ENCODE results near the gene ADAMTS17.

The ADAMTS17 gene

DNA sequence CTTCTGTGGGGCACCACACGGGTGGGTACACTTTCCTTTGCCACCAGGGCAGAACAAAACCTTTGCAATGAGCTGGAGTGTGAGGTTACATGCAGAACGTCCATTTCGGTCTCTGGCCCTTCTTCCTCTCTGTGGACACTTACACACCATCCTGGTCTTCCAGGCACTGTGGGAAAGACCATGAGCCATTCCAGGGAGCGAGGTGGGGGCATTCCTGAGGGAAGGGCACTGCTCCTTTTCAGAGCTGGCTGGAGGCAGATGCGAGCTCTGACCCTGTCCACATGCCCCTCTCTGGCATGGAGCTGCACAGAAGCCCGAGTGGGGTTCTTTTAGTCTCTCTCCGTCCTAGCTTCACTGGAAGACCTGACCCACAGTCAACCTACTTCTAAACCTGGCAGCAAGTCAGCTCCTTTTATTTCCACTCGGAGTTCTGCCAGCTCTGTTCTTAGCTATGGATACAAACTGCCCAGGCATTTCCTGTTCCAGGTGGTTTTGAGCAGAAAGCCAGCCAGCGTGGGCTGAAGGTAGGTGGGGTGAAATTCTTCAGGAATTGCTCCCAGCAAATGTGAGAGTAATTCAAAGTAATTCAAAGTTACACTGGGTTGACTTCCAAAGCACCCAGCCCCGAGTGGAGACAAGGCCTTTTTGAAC is 281.4 kb downstream of the ADAMTS17 start:
- no peak for DNase-seq

DNA sequence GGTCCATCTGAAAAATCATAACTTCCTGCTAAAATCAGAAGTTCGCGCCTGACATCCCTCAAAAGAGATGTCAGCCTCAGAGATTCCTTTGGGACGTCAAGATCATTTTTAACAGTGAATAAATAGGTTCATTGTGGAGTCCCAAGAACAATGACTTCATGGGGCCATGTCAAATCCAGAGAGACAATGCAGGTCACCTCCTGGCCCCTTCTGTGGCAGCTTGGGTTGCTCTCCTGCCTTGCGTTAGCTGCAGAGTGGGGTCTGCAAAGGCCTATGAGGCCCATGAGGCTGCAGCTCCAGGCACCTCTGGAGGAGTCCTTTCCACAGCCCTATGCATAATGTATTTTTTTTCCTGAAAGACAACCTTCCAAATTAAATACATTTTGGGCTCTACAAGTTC is 282.3 kb downstream of the ADAMTS17 start:
- DNase-seq = no peak

DNA sequence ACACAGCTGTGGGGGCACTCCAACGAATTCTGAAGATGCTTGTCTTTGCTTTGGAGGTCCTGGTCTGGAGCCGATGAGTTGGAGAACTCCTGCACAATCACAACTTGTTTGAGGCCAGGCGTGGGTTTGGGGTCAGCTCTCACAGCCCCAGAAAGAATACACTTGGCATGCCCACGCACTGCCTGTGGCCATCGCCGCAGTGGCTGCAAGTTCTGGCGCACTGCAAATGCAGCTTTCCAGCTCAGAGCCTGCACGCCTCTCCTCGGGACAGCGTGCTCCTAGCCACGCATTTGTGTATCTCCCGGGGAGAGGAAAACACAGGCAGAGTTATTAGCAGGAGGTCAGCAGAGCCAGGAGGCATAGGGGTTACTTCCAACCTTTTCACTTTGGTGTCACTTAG is 282.7 kb downstream of the ADAMTS17 start:
- no peak for DNase-seq

DNA sequence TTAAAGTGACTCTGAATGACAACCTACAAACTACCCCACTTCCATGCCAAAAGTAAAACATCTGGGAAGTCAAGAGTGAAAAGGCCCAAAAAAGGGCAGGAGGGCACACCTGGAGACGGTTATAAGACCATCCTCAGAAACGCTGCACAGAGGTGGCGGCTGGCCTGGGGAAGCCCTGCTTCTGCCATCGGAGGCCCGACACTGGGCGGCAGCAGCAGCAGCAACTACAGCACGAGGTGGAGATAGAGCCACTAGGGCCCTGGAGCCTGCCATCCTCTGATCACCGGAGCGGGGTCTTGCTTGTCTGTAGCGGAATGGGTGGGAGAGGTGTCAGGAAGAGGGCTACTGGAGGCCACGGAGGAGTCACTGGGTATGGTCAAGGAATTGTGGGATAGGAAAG is 283.3 kb downstream of the ADAMTS17 start:
- DNase-seq = no peak

DNA sequence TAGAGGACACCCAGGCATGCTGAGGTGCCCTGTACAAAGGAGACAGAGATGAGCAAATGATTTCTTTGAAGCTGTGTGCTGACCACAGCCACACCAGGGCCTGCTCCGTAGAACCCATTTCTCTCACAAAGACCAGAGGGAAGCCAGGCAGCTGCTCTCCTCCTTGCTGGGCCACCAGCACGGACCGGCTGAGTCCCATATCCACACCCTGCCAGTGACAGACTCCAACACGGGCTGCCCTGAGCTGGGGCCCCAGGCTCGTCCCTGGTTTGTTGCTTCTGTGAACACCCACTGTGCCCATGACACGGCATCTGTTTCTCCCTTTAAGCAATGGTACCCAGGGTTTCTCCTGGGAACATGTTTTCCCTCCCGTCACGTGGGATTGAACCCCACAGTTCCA is 284.5 kb downstream of the ADAMTS17 start:
- no peak for DNase-seq

DNA sequence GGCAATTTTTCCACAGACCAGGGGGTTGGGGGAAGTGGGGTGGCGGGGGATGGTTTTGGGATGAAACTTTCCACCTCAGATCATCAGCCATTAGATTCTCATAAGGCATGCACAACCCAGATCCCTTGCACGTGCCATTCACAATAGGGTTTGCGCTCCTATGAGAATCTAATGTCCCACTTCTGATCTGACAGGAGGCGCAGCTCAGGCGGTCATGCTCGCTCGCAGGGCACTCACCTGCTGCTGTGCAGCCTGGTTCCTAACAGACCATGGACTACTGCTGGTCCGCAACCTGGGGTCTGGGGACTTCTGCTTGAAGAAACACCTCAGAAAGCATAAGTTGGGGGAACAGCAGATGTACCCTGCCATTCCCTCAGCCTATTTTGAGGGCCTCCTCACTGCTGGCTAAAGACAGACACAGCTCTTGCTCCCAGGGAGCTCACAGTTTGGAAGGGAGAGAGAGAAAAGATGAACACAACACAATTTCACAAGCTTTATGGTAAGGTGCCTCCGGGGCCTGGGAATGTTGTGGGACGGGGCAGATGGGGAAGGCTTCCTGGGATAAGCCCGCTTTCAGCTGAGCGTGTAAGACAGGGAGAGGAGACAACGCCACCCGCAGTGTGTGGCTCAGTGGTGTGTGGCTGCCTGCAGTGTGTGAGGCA is 285.2 kb downstream of the ADAMTS17 start:
- DNase-seq = no peak

DNA sequence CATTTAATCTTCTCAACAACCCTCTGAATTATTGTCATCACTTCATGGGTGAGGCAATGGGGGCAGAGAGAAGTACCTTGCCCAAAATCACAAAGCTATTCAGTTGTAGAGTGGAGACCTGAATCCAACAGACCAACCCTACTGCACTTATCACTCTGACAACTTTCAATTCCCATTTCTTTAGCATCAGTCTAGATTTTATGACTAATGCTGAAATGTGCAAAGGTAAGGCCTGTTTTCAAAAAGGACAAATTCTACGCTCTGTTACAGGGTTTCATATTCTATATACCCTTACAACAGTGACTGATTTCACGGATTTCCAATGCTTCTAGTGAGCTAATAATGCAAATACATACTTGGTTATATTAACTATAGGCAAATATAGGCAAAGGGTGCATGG is 286.0 kb downstream of the ADAMTS17 start:
- DNase-seq = no peak

DNA sequence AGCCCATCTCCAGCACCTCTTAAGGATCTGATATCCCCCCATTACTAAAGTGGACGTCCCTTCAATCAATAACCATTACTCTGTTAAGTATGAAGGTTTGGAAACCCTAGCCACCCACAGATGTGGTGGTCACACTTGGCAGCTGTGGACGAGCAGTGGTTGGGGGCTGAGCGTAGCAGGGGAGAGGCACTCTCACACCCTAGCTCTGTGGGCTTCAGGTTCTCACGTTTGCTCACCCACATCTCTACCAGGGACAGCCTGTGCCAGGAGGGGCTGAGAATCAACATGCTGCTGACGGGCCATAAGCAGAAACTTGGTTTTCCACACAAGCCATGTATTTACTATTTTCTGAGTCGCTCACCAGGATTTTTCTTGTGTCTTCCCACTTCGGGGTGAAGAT is 287.2 kb downstream of the ADAMTS17 start:
- DNase-seq = no peak

DNA sequence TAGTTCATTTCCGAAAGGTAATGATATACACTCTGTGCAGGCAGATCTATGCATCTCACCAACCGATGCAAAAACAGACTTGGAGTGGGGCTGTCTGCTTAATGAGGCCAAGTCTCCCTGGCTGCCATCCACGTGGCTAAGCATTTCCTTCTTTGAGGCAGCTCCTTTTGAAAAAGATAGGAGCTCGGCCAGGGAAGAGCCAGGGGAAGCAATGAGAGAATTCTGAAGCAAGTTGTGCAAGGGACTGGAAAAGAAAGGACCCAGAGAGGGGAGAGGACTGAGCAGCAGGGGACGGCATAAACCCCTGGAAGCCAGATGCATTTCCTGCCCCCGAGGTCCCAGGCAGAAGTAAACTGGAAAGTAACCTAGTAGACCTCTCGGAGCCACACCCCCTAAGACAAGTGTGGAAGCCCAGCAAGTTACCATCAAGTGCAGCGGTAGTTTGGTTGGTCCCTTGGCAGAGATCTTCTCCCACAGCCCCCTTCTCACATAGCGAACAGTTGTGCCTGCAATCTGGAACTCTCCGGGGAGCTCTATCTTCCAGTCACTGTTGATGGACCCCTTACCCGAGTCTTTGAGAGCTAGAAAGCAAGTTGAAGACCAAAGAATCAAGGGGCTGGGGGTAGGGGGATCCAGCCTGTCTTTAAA is 288.2 kb downstream of the ADAMTS17 start:
- DNase-seq = no peak

DNA sequence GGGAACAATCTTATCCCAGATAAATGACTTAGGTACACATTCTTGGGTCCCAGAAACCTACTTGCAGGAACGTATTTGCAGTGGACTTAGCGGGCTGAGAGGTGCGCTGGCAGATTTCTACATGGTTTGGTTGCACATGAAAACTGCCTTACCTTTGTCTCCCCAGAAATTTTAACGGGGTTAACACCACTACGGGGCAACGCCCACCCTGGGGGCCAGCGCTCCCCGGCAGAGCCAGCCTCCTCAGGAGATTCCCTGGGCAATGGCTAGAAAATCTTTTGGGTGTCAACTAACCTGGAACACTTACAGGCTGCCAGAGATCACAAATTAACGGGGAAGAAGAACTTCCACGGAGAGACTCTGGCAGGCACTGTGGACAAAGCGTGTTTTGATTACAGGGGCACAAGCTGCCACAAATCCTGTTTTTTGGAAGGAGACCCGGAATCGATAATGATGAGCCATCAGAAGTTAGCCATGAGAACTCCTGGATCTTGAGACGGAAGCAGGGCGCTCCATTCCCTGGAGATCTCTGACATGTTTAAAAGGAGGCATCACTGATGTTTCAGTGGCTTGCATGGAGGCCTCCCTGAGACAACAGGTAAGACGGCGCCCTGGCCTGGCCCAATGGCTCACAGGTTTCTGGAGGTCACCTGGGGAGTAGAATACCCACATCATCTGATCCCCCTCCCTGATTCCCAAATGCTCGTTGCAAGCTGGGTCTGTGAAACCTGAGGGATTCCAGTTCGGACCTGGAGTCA is 288.9 kb downstream of the ADAMTS17 start:
- no peak for DNase-seq

DNA sequence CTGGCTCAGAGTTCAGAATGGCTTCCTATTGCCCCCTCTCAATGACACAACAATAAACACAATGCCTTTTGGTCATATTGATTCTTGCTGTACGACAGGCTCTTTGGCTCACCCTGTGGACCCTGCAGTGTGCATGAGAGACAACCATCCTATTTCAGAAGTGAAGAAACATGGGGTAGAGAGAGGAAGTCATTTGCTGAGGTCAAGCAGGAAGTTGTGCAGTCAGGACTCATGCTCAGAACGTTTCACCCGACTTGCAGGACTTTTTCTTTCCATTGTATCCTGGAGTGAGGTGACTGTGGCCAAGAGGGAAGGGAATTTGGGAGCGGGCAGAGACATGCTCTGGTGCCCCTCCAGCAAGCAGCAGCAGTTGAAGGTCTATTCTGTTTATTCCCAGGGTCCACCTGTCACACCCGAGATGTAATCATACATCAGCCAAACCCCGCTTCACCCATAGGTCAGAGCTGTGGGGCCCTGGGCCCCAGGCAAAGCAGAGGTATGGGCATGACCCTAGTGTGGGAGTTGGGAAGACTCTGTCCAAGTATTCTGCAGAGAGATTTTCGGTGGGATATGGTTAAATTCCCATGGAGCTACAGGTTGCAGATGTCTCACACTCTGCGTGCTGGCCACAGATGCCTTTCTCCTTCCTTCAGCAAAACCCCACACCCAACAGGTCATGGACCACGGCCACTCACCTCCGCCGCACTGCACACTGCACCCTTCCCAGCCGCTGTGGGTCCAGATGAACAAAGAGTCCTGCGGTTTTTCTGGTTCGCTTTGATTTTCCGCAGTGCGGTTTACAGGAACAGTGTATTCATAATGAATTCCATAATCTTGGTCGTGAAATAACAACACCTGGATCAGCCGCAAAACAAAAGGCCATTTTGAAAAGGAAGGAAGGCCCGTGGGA is 290.6 kb downstream of the ADAMTS17 start:
- no peak for DNase-seq

DNA sequence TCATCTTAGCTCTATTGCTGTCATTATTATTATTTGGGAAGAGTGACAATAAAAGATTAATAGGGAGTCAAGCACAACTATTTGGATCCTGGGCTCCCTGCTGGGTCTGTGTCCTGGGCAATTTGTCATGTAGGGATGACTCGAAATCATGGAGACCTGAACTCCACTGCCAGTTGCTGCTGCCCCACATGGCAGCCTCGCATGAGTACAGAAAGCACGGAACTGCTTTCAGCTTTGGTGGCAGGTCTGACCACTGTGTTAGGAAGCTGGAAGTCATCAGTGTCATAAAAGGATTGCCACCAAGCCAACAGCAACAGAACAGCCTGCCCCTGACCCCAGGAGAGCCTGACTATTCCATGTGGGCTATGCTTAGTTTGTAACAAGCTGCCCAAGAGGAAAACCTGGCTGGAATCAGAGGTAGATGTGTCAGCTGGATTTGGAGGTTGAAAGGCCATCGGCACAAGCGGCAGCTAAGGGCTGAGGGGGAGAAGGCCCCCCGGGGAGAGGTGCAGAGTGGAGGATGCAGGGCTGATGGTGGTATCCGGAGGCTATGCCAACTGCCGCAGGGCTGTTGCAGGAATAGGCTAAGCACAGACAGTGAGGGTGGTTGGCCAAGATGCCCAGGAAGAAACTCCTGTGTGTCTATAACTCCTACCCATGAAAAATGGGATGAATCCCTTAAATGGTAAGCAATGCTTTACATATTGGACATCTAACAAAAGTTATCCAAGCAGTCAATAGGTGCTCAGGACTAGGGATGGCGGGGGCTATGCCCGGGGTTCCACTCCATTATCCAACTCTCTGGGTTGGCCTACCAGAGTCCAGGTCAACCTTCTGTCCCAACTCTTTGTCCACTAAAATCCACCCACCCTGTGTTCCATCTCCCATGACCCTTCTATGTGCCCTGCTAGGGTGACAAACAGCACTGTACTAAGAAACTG is 291.6 kb downstream of the ADAMTS17 start:
- DNase-seq = no peak

DNA sequence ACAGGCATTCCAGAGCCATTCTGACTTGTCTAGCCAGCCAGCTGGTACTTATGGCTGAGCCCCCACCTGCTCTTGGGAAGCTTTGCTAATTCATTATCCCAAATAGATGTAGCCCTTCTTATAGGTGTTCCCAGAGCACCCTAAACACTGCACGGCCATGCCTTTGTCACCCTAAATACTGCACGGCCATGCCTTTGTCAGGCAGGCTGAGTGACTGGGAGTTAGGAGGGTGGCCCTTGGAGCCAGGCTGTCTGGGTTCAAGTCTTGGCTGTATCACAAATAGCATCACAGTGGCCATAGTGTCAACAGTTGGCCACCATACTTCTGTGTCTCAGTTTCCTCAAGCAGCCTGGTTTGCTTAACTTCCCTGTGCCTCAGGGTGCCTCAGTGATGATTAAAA is 292.3 kb downstream of the ADAMTS17 start:
- no peak for DNase-seq

DNA sequence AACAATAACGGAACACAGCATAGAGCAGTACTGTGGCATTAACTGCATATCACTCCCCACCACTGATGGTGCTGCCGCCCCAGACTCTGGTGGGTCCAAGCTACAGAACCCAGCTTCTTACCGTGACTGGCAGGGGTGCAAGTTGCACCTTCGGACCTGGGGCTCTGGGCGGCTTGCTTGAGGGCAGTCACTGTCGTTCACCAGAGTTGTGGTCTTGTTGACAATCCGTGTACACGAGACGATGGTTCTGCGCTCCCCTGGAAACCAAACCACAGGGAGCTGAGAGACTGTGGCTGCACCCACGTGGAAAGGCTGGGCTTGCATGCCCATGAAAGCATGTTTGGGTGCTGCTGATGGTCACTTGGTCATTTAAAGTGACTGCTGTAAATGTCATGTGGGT is 293.0 kb downstream of the ADAMTS17 start:
- DNase-seq = no peak

DNA sequence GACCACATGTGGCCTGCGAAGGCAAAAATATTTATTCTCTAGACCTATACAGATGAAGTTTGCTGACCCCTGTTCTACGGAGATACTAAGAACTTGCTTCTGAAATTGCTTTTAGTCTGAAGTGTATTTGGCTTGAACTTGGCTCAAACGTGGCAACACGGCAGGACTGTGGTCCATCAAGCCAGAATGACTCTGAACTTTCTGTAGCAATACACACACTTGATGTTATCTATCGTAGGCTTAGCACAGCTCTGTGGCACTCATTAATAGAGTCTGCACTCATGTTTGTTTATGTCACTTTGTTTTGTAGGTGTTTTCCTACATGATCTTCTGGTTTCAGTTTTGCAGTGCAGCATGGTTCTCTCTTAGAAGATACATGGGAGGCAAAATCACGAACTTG is 298.1 kb downstream of the ADAMTS17 start:
- no peak for DNase-seq

DNA sequence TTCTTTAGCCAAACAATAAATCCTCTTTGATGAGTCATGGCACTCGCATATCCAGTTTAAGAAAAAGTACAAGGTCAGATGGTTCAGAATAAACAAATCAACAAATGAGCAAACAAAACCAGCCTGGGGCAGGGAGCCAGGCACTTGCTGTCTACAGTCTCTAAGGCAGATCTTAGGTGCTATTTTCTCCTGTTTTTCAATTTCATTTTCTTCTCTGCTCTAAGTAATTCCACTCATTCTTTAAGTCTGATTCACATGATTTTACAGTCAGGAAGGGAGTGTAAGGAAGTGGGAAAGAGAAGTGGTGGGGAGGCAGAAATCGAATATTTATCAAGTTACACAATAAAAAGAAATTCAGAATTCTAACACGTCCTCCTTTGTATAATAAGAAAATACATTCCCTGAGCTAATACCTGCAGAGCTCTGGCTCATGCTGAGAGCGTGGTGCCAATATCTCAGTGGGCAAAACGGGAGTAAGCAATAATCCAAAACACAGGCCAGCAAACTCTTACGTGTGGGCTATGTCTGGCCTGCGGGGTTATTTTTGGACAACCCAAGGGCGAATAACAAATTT is 298.6 kb downstream of the ADAMTS17 start:
- DNase-seq = no peak

DNA sequence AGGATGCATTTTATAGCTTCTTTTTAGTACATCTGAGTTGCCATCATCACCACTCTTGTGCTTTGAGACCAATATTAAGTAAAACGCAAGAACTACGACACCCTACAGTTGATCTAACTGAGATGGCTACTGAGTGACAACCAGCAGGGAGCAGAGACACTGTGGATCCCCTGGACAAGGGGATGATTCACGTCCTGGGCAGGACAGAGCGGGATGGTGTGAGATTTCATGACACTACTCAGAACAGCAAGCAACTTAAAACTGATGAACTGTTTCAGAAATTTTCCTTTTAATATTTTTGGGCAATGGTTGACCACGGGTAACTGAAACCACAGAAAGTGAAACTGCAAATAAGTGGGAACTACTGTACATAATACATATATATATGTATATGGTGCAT is 299.2 kb downstream of the ADAMTS17 start:
- no peak for DNase-seq

DNA sequence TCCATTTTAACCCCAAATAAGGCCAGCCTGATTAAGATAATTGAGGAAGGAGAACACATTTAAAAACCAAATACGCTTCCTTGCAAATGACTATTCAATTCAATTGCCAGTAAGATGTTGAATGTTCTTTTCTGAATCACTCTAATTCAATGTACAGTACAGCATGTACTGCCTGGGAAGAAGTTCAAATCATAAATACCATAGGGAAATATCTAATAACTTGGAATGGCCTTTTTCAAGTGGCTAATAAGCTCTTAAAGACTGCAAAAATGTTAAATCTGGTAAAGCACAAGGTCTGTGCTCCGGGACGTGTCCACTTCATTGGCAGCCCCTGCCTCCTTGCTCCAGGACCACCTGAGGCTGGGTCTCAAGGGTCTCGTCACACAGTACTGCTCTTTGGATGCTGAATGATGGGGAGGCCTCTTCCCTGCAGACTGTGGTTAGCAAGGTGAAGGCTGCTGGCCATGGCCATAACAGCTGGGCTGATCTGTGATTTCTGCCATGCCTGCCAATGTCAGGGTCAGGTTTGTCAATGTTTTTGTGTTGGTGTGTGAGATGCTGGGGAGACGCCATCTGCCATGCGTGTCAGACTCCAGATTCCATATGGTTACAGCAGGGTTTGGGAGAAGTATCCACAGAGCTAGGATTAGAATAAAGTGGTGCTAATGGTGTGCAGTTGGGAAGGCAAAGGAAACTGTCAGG is 300.5 kb downstream of the ADAMTS17 start:
- no peak for DNase-seq

DNA sequence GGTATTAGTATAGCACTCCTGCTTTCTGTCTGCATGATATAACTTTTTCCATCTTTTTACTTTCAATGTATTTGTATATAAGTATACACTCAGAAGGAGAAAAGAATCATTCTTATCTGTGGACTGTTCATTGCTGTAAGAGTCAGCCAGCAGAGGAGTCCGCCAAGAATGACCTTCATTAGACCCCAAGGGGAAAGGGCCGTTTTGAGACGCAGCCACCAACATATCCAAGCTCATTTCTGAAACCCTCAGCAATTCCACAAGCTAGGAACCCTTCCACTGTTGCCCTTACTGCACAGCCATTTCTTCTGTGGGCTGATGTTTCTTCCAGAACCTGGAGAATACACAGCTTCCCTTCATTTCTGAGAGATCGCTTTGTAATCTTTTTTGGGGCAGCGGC is 301.8 kb downstream of the ADAMTS17 start:
- no peak for DNase-seq

DNA sequence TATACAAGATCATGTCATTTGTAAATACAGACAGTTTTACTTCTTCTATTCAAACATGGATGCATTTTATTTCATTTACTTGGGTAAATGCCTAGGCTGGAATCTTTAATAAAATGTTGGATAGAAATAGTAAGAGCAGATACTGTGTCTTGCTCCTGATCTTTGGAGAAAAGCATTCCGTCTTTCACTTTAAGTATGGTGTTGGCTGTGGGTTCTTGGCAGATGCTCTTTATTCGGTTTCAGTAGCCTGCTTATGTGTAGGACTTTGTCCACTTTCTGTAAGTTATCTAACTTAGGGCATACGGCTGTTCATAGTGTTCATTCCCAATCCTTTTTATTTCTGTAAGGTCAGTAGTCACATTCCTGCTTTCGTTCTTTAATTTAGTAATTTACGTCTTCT is 303.0 kb downstream of the ADAMTS17 start:
- no peak for DNase-seq

All from CD4-positive, alpha-beta T cell treated with Interleukin-1 beta for 1 hour (primary cell).